ENCODE data around the gene RAB3IL1.

Gene RAB3IL1

GRCh38 chr11:61918938-61919704 is 1.8 kb upstream of the RAB3IL1 start:
- no peak for DNase-seq

GRCh38 chr11:61918251-61918937 is 1.0 kb upstream of the RAB3IL1 start:
- DNase-seq = no peak

GRCh38 chr11:61916737-61917333 is 531 bp downstream of the RAB3IL1 start:
- DNase-seq = peak in 1 of 14 donors; percentile 57

GRCh38 chr11:61914471-61915171 is 2.7 kb downstream of the RAB3IL1 start:
- no peak for DNase-seq

GRCh38 chr11:61913699-61914395 is 3.5 kb downstream of the RAB3IL1 start:
- no peak for DNase-seq

GRCh38 chr11:61912991-61913698 is 4.2 kb downstream of the RAB3IL1 start:
- no peak for DNase-seq

DNA sequence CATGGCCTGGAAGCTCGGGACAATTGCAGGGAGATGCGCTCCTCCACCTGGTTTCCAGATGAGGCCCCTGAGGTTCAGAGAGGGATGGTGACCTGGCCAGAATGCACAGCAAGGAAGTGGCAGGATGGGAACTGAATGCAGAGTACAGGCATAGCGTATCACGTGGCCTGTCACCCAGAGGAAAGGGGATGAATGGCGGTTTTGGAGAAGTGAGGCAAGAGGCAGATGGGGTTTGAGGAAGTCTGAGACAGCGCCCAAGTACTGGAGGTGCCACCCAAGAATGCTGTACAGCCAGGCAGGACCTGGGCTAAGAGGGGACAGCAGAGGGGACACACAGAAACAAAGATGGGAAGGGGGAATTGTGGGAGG is 4.9 kb downstream of the RAB3IL1 start:
- DNase-seq = peak in 7 of 14 donors; percentile 14 to 50 (median 29)

DNA sequence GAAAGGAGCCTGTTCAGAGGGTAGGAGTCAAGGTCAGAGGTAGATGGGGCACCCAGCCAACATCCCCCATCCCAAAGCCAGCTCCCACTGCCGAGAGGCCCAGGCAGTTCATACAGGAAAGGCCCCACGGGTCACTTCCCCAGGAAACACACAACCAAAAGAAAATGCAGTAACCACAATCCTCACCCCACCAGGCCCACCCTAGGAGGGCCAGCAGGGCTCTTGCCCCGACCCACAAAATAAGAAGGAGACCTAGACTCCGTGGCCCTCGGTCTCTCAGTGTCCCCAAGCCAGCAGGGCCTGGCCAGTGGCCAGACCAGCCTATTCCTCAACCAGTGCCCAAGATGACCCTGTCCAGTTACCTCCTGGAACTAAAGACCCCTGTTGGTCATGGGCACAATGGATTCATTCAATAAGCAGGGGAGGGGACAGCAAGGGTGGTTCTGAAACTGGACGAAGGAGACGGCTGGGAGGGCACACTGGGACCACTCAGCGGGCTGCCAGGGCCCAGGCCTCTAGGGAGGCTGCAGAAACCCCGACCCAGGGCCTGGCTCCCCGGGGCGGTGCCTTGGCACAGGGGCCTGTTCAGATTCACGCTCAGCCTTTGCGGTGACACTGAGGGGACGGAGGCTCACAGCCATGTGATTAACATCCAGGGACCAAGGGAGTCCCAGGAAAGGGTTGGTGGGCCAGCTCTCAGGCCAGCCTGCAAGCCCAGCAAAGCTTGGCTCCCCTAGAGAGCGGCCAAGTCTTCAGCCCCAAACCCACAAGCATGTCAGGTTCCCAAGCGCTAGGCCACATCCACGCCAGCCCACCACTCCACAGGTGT is 5.5 kb downstream of the RAB3IL1 start:
- DNase-seq = no peak

DNA sequence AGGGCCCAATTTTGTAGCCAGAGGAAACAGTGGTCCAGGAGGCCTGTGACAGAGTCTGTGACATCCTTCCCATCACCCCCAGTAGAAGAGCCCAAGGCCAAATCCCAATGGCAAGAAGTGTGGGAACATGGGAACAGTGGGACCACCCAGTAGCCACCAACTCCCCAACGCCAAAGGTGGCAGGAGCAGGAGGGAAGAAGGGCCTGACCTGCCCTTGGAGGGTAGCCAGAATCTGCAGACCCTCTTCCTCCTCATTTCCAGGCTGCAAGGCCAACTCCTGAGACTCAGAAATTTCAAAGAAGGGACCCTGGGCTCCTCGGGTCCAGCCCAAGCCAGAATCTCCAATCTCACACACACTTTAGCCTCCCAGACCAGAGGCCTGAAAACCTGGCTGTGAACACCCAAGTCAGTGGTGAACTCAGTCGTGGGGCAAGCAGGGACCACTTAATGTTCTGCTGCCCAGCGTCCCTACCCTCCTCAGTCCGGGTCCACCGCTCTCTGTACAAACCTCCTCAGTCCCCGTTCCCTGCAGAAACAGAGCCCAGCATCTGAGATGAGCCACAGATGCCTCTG is 6.2 kb downstream of the RAB3IL1 start:
- DNase-seq = no peak

- DNase-seq = no peak
Measured at GRCh38 chr11:61910187-61911127, 6.9 kb downstream of the RAB3IL1 start.

- DNase-seq = peak in 6 of 14 donors; percentile 33 to 60 (median 46)
Measured at GRCh38 chr11:61908730-61909316, 8.5 kb downstream of the RAB3IL1 start.

- DNase-seq = no peak
Measured at GRCh38 chr11:61907871-61908729, 9.3 kb downstream of the RAB3IL1 start.

DNA sequence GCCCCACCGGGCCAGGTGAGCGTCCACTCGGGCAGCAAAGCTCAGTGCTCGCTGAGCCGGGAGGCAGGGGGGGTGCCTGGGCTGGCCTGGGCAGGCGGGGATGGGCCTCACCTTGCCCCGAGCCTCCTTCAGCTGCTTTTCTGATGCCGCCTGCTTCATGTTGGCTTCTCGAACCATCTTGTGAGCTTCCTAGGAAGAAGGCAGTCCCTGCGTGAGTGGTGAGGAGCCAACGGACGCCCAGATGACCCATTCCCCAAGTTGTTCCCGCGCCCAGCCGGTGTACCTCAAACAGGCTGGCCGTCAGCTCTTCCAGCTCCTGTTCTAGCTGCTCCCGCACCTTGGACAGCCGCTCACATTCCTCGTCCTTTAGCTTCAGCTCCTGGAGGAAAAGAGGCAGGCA is 10.1 kb downstream of the RAB3IL1 start:
- DNase-seq = no peak

DNA sequence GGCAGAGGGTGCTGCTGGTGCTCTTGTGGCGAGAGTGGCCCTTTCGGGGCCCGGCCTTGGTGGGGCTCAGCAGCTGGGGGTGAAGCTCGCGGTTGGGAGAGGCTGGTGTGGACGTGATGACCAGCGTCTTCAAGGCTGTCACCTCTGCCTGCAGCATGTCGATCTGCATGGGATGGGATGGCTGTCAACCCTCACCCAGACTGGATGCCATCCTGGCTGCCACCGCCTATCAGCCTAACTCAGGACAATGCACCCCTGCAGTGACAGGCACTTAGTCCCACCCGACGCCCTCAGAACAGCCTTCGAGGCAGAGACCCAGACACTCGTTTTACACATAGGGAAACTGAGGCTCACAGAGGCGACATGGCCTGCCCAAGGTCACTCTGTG is 10.8 kb downstream of the RAB3IL1 start:
- DNase-seq = no peak

GRCh38 chr11:61905801-61906521 is 11.4 kb downstream of the RAB3IL1 start:
- no peak for DNase-seq

DNA sequence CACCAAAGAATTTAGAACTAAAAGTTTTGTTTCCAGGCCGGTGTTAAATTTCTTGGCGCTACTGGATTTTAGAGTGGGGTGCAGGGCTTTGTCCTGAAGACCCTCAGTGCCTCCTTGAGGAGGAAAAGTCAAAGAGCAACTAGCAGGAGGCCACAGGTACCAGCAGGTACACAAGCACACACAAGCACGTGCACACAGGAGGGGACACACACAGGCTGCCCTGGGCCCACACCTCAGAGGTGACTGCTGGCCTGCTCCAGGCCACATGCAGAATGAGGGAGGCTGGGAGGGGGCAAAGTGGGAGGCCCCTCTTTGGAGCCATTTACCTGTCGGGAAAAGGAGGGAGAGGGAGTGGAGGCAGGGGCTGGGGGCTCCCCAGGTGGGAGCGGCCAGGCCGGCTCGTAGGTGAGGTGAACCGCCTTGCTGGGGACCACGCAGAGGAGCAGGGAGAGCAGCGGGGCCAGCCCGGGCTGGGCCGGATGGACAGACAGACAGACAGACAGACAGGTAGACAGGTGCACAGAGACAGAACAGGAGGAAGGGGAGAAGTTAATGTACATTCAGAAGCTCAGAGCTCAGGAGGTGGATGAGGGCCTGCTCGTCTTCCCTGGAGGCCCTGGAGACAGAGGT is 12.2 kb downstream of the RAB3IL1 start:
- DNase-seq = no peak
